HepG2 (cell line): ENCODE data around the gene TMEM114. TPM values are rescaled to one million over a fixed set of nuclear protein-coding genes. Genes with fewer than 3 reads are reported as not detected.

Experiments used
- ATF7 ChIP-seq, 2 experiments: fragments of 450-650 bp in 1 of 2; sonication (generic) in 1 of 2; formaldehyde crosslinking in 1 of 2; IDR thresholded peaks; 2 replicates each; pipeline versions ENCODE4 v1.4.0 to v1.6.1; 2016 to 2020; ENCODE audit warnings: antibody characterized with exemption in 1 of 2, mild to moderate bottlenecking in 1 of 2, missing genetic modification reagents in 1 of 2
- BRD4 ChIP-seq: sonication (generic); formaldehyde crosslinking; IDR thresholded peaks from 2 replicates; pipeline ENCODE4 v1.4.0; 2020; ENCODE audit warnings: missing genetic modification reagents
- CBX2 ChIP-seq, 2 experiments: fragments of 200-600 bp in 1 of 2; sonication (generic); formaldehyde crosslinking in 1 of 2; IDR thresholded peaks; 2 replicates each; pipeline versions ENCODE4 v1.7.0 to v1.8.1; 2018 to 2022; ENCODE audit warnings: low read depth in 2 of 2, low read length in 1 of 2, mild to moderate bottlenecking in 1 of 2, missing genetic modification reagents in 1 of 2
- NR2F2 ChIP-seq: IDR thresholded peaks from 2 replicates; pipeline ENCODE4 v1.6.1; 2012; ENCODE audit warnings: low read depth, inconsistent platforms, borderline replicate concordance
- PRPF4 ChIP-seq: fragments of 200-400 bp; formaldehyde crosslinking; IDR thresholded peaks from 2 replicates; pipeline ENCODE4 v1.6.1; 2016; ENCODE audit warnings: low read length, low read depth; ENCODE audit not compliant: poor library complexity, severe bottlenecking
- PTBP1 ChIP-seq: fragments of 200-400 bp; formaldehyde crosslinking; IDR thresholded peaks from 2 replicates; pipeline ENCODE4 v1.6.1; 2018; ENCODE audit warnings: low read length, low read depth; ENCODE audit not compliant: poor library complexity, severe bottlenecking
- SRSF4 ChIP-seq: fragments of 200-400 bp; formaldehyde crosslinking; IDR thresholded peaks from one replicate; pipeline ENCODE4 v1.6.1; 2018; ENCODE audit warnings: mild to moderate bottlenecking, low read depth, low read length, moderate library complexity; ENCODE audit not compliant: poor library complexity, severe bottlenecking
- ZNF652 ChIP-seq: IDR thresholded peaks from 2 replicates; pipeline ENCODE4 v1.6.1; 2016; ENCODE audit warnings: low read depth, borderline replicate concordance
- polyA plus RNA-seq, 8 experiments: library from polyadenylated mRNA; depleted of rRNA in 3 of 8; stranded (reverse) in 7 of 8; unstranded in 1 of 8; fragments of >200 nt; fragmentation: Illumina TruSeq in 4 of 8; extraction: Trizol in 4 of 8; gene quantifications; 2 replicates each; pipeline versions ENCODE4 v1.2.1 to v1.2.3, GENCODE V29; 2011 to 2016; ENCODE audit warnings: low read depth in 4 of 8, missing spikeins in 1 of 8, mixed read lengths in 1 of 8; ENCODE audit not compliant: insufficient read depth in 1 of 8
- total RNA-seq, 5 experiments: library from RNA; depleted of rRNA; stranded (reverse); fragments of >200 nt; fragmentation: Illumina TruSeq; extraction: Trizol; gene quantifications; 2 replicates each; pipeline ENCODE4 v1.2.3, GENCODE V29; 2016; ENCODE audit warnings: low read depth in 1 of 5
- TF ChIP-seq, protein P1 (sequence below): sonication (generic); formaldehyde crosslinking; IDR thresholded peaks from 2 replicates; pipeline ENCODE4 v1.4.0; 2020; ENCODE audit warnings: missing genetic modification reagents
- TF ChIP-seq, protein P2 (sequence below): IDR thresholded peaks from 2 replicates; pipeline ENCODE4 v1.6.1; 2012; ENCODE audit warnings: inconsistent platforms
- TF ChIP-seq, protein P3 (sequence below): sonication (generic); formaldehyde crosslinking; IDR thresholded peaks from 2 replicates; pipeline ENCODE4 v1.5.0; 2020; ENCODE audit warnings: missing genetic modification reagents
- TF ChIP-seq, protein P4 (sequence below): sonication (generic); formaldehyde crosslinking; IDR thresholded peaks from 2 replicates; pipeline ENCODE4 v1.5.1; 2020; ENCODE audit warnings: mild to moderate bottlenecking, missing genetic modification reagents, borderline replicate concordance
- TF ChIP-seq, protein P5 (sequence below): sonication (generic); formaldehyde crosslinking; IDR thresholded peaks from 2 replicates; pipeline ENCODE4 v1.4.0; 2020; ENCODE audit warnings: missing genetic modification reagents, mild to moderate bottlenecking, borderline replicate concordance
- TF ChIP-seq, protein P6 (sequence below): sonication (generic); formaldehyde crosslinking; IDR thresholded peaks from 2 replicates; pipeline ENCODE4 v1.4.0; 2020; ENCODE audit warnings: mild to moderate bottlenecking, missing genetic modification reagents

Gene TMEM114
- total and polyA plus RNA-seq, 2 of the 13 experiments (the other 11 are each of a cell fraction or from before 2014, with no cell fraction given) = not detected

DNA sequence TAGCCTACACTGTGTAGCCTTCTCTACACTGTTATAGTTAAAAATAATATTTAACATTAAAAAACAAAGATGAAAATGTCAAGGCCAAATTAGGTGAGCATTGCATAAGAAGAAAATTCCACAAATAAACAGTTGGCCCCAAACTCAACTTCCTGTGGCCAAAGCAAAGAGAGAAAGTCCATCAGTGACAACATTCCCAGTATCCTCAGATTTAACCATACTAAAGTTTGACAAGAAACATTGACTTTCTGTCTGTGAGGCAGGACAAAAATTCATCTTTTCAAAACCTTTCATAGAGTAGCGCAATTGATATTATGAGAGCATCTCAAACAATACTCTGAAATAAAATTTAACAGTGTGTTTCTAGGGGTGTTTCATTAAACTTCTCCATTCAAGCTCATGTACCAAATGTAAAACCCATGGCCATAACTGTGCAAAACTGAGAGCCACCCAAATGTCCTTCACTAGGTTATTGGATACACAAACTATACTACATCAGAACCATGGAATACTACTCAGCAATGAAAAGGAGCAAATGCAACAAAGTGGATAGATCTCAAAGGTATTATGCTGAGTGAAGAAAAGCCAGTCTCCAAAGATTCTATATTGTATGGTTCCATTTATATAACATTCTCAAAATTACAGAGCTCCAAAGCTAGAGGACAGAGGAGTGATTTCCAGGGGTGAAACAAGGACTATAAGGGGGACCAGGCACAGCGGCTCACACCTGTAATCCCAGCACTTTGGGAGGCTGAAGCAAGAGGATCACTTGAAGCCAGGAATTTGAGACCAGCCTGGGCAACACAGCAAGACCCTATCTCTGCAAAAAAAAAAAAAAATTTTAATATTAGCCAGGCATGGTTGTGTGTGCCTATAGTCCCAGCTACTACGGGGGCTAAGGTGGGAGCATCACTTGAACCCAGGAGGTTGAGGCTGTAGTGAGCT, 38.7 kb downstream of the TMEM114 start (continued):
- TF ChIP-seq, protein P1, sequence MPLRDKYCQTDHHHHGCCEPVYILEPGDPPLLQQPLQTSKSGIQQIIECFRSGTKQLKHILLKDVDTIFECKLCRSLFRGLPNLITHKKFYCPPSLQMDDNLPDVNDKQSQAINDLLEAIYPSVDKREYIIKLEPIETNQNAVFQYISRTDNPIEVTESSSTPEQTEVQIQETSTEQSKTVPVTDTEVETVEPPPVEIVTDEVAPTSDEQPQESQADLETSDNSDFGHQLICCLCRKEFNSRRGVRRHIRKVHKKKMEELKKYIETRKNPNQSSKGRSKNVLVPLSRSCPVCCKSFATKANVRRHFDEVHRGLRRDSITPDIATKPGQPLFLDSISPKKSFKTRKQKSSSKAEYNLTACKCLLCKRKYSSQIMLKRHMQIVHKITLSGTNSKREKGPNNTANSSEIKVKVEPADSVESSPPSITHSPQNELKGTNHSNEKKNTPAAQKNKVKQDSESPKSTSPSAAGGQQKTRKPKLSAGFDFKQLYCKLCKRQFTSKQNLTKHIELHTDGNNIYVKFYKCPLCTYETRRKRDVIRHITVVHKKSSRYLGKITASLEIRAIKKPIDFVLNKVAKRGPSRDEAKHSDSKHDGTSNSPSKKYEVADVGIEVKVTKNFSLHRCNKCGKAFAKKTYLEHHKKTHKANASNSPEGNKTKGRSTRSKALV (CRISPR knock-in tag) = no peak; the same call in 1 of the 2 replicates
- TF ChIP-seq PRPF4 = no peak
- TF ChIP-seq, protein P2, sequence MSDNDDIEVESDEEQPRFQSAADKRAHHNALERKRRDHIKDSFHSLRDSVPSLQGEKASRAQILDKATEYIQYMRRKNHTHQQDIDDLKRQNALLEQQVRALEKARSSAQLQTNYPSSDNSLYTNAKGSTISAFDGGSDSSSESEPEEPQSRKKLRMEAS = peak; percentile 28; the same call in 1 of the 2 replicates
- TF ChIP-seq, protein P3, sequence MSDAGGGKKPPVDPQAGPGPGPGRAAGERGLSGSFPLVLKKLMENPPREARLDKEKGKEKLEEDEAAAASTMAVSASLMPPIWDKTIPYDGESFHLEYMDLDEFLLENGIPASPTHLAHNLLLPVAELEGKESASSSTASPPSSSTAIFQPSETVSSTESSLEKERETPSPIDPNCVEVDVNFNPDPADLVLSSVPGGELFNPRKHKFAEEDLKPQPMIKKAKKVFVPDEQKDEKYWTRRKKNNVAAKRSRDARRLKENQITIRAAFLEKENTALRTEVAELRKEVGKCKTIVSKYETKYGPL (CRISPR knock-in tag) = peak; percentile 82; the same call in 1 of the 2 replicates
- TF ChIP-seq, protein P4, sequence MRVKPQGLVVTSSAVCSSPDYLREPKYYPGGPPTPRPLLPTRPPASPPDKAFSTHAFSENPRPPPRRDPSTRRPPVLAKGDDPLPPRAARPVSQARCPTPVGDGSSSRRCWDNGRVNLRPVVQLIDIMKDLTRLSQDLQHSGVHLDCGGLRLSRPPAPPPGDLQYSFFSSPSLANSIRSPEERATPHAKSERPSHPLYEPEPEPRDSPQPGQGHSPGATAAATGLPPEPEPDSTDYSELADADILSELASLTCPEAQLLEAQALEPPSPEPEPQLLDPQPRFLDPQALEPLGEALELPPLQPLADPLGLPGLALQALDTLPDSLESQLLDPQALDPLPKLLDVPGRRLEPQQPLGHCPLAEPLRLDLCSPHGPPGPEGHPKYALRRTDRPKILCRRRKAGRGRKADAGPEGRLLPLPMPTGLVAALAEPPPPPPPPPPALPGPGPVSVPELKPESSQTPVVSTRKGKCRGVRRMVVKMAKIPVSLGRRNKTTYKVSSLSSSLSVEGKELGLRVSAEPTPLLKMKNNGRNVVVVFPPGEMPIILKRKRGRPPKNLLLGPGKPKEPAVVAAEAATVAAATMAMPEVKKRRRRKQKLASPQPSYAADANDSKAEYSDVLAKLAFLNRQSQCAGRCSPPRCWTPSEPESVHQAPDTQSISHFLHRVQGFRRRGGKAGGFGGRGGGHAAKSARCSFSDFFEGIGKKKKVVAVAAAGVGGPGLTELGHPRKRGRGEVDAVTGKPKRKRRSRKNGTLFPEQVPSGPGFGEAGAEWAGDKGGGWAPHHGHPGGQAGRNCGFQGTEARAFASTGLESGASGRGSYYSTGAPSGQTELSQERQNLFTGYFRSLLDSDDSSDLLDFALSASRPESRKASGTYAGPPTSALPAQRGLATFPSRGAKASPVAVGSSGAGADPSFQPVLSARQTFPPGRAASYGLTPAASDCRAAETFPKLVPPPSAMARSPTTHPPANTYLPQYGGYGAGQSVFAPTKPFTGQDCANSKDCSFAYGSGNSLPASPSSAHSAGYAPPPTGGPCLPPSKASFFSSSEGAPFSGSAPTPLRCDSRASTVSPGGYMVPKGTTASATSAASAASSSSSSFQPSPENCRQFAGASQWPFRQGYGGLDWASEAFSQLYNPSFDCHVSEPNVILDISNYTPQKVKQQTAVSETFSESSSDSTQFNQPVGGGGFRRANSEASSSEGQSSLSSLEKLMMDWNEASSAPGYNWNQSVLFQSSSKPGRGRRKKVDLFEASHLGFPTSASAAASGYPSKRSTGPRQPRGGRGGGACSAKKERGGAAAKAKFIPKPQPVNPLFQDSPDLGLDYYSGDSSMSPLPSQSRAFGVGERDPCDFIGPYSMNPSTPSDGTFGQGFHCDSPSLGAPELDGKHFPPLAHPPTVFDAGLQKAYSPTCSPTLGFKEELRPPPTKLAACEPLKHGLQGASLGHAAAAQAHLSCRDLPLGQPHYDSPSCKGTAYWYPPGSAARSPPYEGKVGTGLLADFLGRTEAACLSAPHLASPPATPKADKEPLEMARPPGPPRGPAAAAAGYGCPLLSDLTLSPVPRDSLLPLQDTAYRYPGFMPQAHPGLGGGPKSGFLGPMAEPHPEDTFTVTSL (CRISPR knock-in tag) = peak; percentile 91
- peak; percentile 80 for TF ChIP-seq NR2F2
- TF ChIP-seq, protein P5, sequence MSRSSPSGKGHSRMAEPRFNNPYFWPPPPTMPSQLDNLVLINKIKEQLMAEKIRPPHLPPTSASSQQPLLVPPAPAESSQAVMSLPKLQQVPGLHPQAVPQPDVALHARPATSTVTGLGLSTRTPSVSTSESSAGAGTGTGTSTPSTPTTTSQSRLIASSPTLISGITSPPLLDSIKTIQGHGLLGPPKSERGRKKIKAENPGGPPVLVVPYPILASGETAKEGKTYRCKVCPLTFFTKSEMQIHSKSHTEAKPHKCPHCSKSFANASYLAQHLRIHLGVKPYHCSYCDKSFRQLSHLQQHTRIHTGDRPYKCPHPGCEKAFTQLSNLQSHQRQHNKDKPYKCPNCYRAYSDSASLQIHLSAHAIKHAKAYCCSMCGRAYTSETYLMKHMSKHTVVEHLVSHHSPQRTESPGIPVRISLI (CRISPR knock-in tag) = peak; percentile 52; the same call in 1 of the 2 replicates
- TF ChIP-seq ATF7 (IDR thresholded peaks at IDR 0.05) = no peak
- no peak for TF ChIP-seq ATF7 (CRISPR knock-in tag; IDR thresholded peaks at IDR 0.05)
- TF ChIP-seq BRD4 (CRISPR knock-in tag) = no peak
- no peak for TF ChIP-seq PTBP1
- TF ChIP-seq, protein P6, sequence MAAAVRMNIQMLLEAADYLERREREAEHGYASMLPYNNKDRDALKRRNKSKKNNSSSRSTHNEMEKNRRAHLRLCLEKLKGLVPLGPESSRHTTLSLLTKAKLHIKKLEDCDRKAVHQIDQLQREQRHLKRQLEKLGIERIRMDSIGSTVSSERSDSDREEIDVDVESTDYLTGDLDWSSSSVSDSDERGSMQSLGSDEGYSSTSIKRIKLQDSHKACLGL (CRISPR knock-in tag) = no peak
- no peak for TF ChIP-seq SRSF4
- no peak for TF ChIP-seq CBX2 (IDR thresholded peaks at IDR 0.05; ENCODE audit: low read depth, low read length)
- 0 out of 2 replicates have a peak, but pooled peaks have one; percentile 44 for TF ChIP-seq CBX2 (CRISPR knock-in tag; IDR thresholded peaks at IDR 0.05; ENCODE audit: low read depth)
- TF ChIP-seq ZNF652 (CRISPR knock-in tag) = peak; percentile 68; the same call in 1 of the 2 replicates
